EH (cell line): ENCODE data around the gene PRR5.
A peak's percentile ranks its signal among the peaks of the same experiment; 100 is the strongest.
"Not testable (repeated sequence)": the region's sequence is repeated elsewhere in the genome, so short reads cannot be mapped to it uniquely, and the experiment has no call there.

Experiments
- DNase-seq: peaks from one replicate; pipeline ENCODE4 v3.0.0-alpha.2; 2015; ENCODE audit warnings: low read depth

Gene PRR5

GRCh38 chr22:44701824-44702478, at the start of gene PRR5:
PRR5 (plus strand) TSS chr22:44702204; CDS start chr22:44702475, 271 bp downstream.
- peak; percentile 94 for DNase-seq

GRCh38 chr22:44652866-44653265, 49.1 kb upstream of the PRR5 start:
- not testable (repeated sequence) for DNase-seq

GRCh38 chr22:44658311-44658953, 43.6 kb upstream of the PRR5 start:
- peak; percentile 94 for DNase-seq

- peak; percentile 47 for DNase-seq
Observed at GRCh38 chr22:44659140-44659539, 42.9 kb upstream of the PRR5 start.

GRCh38 chr22:44660051-44660830, 41.8 kb upstream of the PRR5 start:
- DNase-seq = no peak

GRCh38 chr22:44661070-44661469, 40.9 kb upstream of the PRR5 start:
- peak; percentile 47 for DNase-seq

- no peak for DNase-seq
Observed at GRCh38 chr22:44661659-44662569, 40.1 kb upstream of the PRR5 start.

- no peak for DNase-seq
Observed at GRCh38 chr22:44663256-44663999, 38.6 kb upstream of the PRR5 start.

- peak; percentile 68 for DNase-seq
Observed at GRCh38 chr22:44664149-44664548, 37.9 kb upstream of the PRR5 start.

GRCh38 chr22:44665115-44665514, 36.9 kb upstream of the PRR5 start:
- DNase-seq = no peak

- no peak for DNase-seq
Observed at GRCh38 chr22:44666207-44666585, 35.8 kb upstream of the PRR5 start.

- no peak for DNase-seq
Observed at GRCh38 chr22:44667276-44667675, 34.7 kb upstream of the PRR5 start.

GRCh38 chr22:44667829-44668189, 34.2 kb upstream of the PRR5 start:
- DNase-seq = peak; percentile 27

- peak; percentile 28 for DNase-seq
Observed at GRCh38 chr22:44668190-44668885, 33.7 kb upstream of the PRR5 start.

- no peak for DNase-seq
Observed at GRCh38 chr22:44668886-44669521, 33.0 kb upstream of the PRR5 start.

GRCh38 chr22:44669561-44669976, 32.4 kb upstream of the PRR5 start:
- DNase-seq = peak; percentile 48

- DNase-seq = no peak
Observed at GRCh38 chr22:44670220-44670988, 31.6 kb upstream of the PRR5 start.

- DNase-seq = peak; percentile 44
Observed at GRCh38 chr22:44671742-44672141, 30.3 kb upstream of the PRR5 start.

GRCh38 chr22:44672632-44673031, 29.4 kb upstream of the PRR5 start:
- no peak for DNase-seq
